ENCODE data around the gene DCAF5. TPM values are rescaled to one million over a fixed set of nuclear protein-coding genes. Genes with fewer than 3 reads are reported as not detected.
A peak's percentile ranks its signal among the peaks of the same experiment; 100 is the strongest.

The DCAF5 gene
- 11.3 and 13.4 TPM in 2 replicates for total RNA-seq (2016; rRNA removed; fragmentation: Illumina TruSeq; extraction: Trizol)
- 14.0 and 15.7 TPM in 2 replicates for total RNA-seq (2016; cell fraction: cytosol; rRNA removed; fragmentation: Illumina TruSeq; extraction: Trizol; ENCODE audit: low read depth)
- 10.5 and 13.2 TPM in 2 replicates for total RNA-seq (2016; cell fraction: insoluble cytoplasmic fraction; rRNA removed; fragmentation: Illumina TruSeq; extraction: Trizol)
- 9.5 and 9.8 TPM in 2 replicates for total RNA-seq (2016; cell fraction: membrane; rRNA removed; fragmentation: Illumina TruSeq; extraction: Trizol)
- 20.7 and 25.2 TPM in 2 replicates for total RNA-seq (2016; cell fraction: nucleus; rRNA removed; fragmentation: Illumina TruSeq; extraction: Trizol)
- polyA plus RNA-seq (2011; rRNA removed), result 31.6 and 35.3 TPM in 2 replicates
- polyA plus RNA-seq (2011; cell fraction: cytosol; rRNA removed), result 19.2 and 21.6 TPM in 2 replicates
- polyA plus RNA-seq (2011; cell fraction: nucleus; rRNA removed), result 106 and 114 TPM in 2 replicates
- polyA plus RNA-seq (2012), result 17.9 and 19.9 TPM in 2 replicates
- polyA plus RNA-seq (2016; cell fraction: cytosol; fragmentation: Illumina TruSeq; extraction: Trizol; ENCODE audit: low read depth), result 1.9 and 2.4 TPM in 2 replicates
- polyA plus RNA-seq (2016; cell fraction: insoluble cytoplasmic fraction; fragmentation: Illumina TruSeq; extraction: Trizol; ENCODE audit: low read depth), result 12.6 and 16.2 TPM in 2 replicates
- polyA plus RNA-seq (2016; cell fraction: membrane; fragmentation: Illumina TruSeq; extraction: Trizol; ENCODE audit: low read depth), result 5.8 and 7.2 TPM in 2 replicates
- polyA plus RNA-seq (2016; cell fraction: nucleus; fragmentation: Illumina TruSeq; extraction: Trizol; ENCODE audit: insufficient read depth, low read depth), result 62.6 and 71.6 TPM in 2 replicates
- polyA minus RNA-seq (2011; rRNA and poly(A)+ RNA removed; ENCODE audit: low replicate concordance), result 20.3 and 28.1 TPM in 2 replicates
- polyA minus RNA-seq (2011; cell fraction: cytosol; rRNA and poly(A)+ RNA removed), result 8.2 and 11.8 TPM in 2 replicates
- 30.5 and 35.4 TPM in 2 replicates for polyA minus RNA-seq (2011; cell fraction: nucleus; rRNA and poly(A)+ RNA removed)
- percentile 81 among the genes with signal in this experiment for Bru-seq, nascent RNA
- BruChase-seq, experiment 1, labeled RNA remaining after a 6-hour chase, result percentile 71 among the genes with signal in this experiment
- BruChase-seq, experiment 2, labeled RNA remaining after a 2-hour chase, result percentile 73 among the genes with signal in this experiment
- long read RNA-seq, experiment 1, full-length matches to known transcripts, result 4 of 13 reads
- long read RNA-seq, experiment 1, partial matches to known transcripts, result 2 of 13 reads
- long read RNA-seq, experiment 1, other reads (novel, unspliced or antisense), result 7 of 13 reads
- long read RNA-seq, experiment 2, partial matches to known transcripts, result 3 of 36 reads
- long read RNA-seq, experiment 2, other reads (novel, unspliced or antisense), result 33 of 36 reads

GRCh38 chr14:69152902-69153151 lies at the start of gene DCAF5:
DCAF5 (minus strand) TSS chr14:69153119; CDS start chr14:69152978, 141 bp downstream.
- POLR2A ChIA-PET, result interaction anchor here (1.8 to 2.4 kb wide), 2 partner anchors 37 to 39 kb away, joined by 5 to 12 read pairs; partner anchors contain the start of gene EXD2
- peak within 1 kb of the TSS; percentile 96 for H3K4me2 ChIP-seq (ENCODE audit: low read depth, low read length)
- H3K9ac ChIP-seq (ENCODE audit: insufficient read depth, low read depth, low read length), result peak within 1 kb of the TSS; percentile 94
- in situ Hi-C loops (cut with HindIII; ENCODE audit: extremely low pct_ligation_motif_present, low pct_unique_long_range_greater_than_20kb) (no loop called here), intact Hi-C loops (cut with micrococcal nuclease; ENCODE audit: unreplicated experiment) (no loop called here)
- H3K9me3 ChIP-seq (ENCODE audit: low read length), result no peaks in the 10 kb centered on the region
- peak within 1 kb of the TSS; percentile 95 to 99 (median 96) for H3K4me3 ChIP-seq (replicated peaks in 1 of 3; ENCODE audit: insufficient read depth in 1 of 3, low read depth in 2 of 3, low read length in 3 of 3)
- H3K79me2 ChIP-seq (ENCODE audit: insufficient read depth, low read length), result peaks cover 37% of the 10 kb centered on the region
- H4K20me1 ChIP-seq (ENCODE audit: insufficient read depth, low read length), result no peaks in the 10 kb centered on the region
- peak within 1 kb of the TSS; percentile 71 for H2AFZ ChIP-seq (ENCODE audit: low read length)
- H3K27me3 ChIP-seq (ENCODE audit: control insufficient read depth in 1 of 2, insufficient read depth in 2 of 2, low read length in 2 of 2), result no peaks in the 10 kb centered on the region; a peak in 1 of 5 replicates
- CTCF ChIA-PET (ENCODE audit: low intra/inter-chr PET ratio, low total read pairs), result no interaction called here
- under 1% methylated on average over 19 of the region's 26 CpGs for WGBS (ENCODE audit: low lambda C conversion rate)
- ATAC-seq (no peak), FAIRE-seq (no peak), DNase-seq (ENCODE audit: low spot score) (no peak)
- BruUV-seq (replicated peaks), result no TSS peak
- H3K36me3 ChIP-seq (replicated peaks in 1 of 2; ENCODE audit: control insufficient read depth in 1 of 2, insufficient read depth in 2 of 2, low read length in 2 of 2), result no peaks in the 10 kb centered on the region
- peaks cover 51% of the 10 kb centered on the region for H3K4me1 ChIP-seq (ENCODE audit: insufficient read depth, low read length)
- peak within 1 kb of the TSS; percentile 90 for H3K27ac ChIP-seq (ENCODE audit: extremely low read length, insufficient read depth, low read length)
- no peak for TF ChIP-seq HNRNPK (IDR thresholded peaks at IDR 0.05; ENCODE audit: low read depth, low read length, poor library complexity, severe bottlenecking)
- no peak for TF ChIP-seq ZNF121 (CRISPR knock-in tag; IDR thresholded peaks at IDR 0.05)
- peak; percentile 45; the same call in 1 of the 2 replicates for TF ChIP-seq BORCS8-MEF2B (CRISPR knock-in tag; IDR thresholded peaks at IDR 0.05)
- no peak for TF ChIP-seq ZNF33B (CRISPR knock-in tag; IDR thresholded peaks at IDR 0.05)
- no peak for TF ChIP-seq ETV6 (CRISPR knock-in tag; conservative IDR thresholded peaks at IDR 0.05)
- TF ChIP-seq FOXP1 (IDR thresholded peaks at IDR 0.05), result no peak
- TF ChIP-seq FOXP1 (CRISPR knock-in tag; IDR thresholded peaks at IDR 0.05), result no peak
- TF ChIP-seq NR2F1 (CRISPR knock-in tag; IDR thresholded peaks at IDR 0.05), result no peak
- TF ChIP-seq TGIF2 (CRISPR knock-in tag; IDR thresholded peaks at IDR 0.05), result no peak
- TF ChIP-seq ZKSCAN8 (CRISPR knock-in tag; IDR thresholded peaks at IDR 0.05; ENCODE audit: borderline replicate concordance), result no peak
- TF ChIP-seq ZFX (CRISPR knock-in tag; IDR thresholded peaks at IDR 0.05; ENCODE audit: low read depth), result no peak
- TF ChIP-seq PATZ1 (CRISPR knock-in tag; IDR thresholded peaks at IDR 0.05), result peak; percentile 88
- TF ChIP-seq ZSCAN25 (CRISPR knock-in tag; IDR thresholded peaks at IDR 0.05), result 0 out of 2 replicates have a peak, but pooled peaks have one; percentile 24
- 0 out of 2 replicates have a peak, but pooled peaks have one; percentile 20 for TF ChIP-seq GMEB2 (CRISPR knock-in tag; IDR thresholded peaks at IDR 0.05; ENCODE audit: low read depth)
- TF ChIP-seq SRSF1 (optimal IDR thresholded peaks at IDR 0.05; ENCODE audit: low read depth, low read length), result no peak
- peak; percentile 16 for TF ChIP-seq TEAD3 (CRISPR knock-in tag; optimal IDR thresholded peaks at IDR 0.05; ENCODE audit: borderline replicate concordance)
- TF ChIP-seq ZNF331 (CRISPR knock-in tag; IDR thresholded peaks at IDR 0.05), result peak; percentile 34; the same call in 1 of the 2 replicates
- TF ChIP-seq KLF12 (CRISPR knock-in tag; IDR thresholded peaks at IDR 0.05; ENCODE audit: borderline replicate concordance), result no peak
- peak; percentile 73 for TF ChIP-seq YY1 (IDR thresholded peaks at IDR 0.05; ENCODE audit: insufficient read depth, insufficient replicate concordance, low read depth, low read length)

Data from HepG2 (cell line).